NCI-H446 treated with DMSO at 0.1 percent for 48 hours (cell line): ENCODE data around the gene DDX21.
"Not testable (repeated sequence)": the region's sequence is repeated elsewhere in the genome, so short reads cannot be mapped to it uniquely, and the experiment has no call there.

Experiments
- DNase-seq: peaks from one replicate; lab custom pipeline; 2025; lab: John Stamatoyannopoulos, UW

DDX21 gene

GRCh38 chr10:68955832-68956532, at the start of gene DDX21:
TSS of gene DDX21 (plus strand) at chr10:68956170. CDS start at chr10:68956226, 56 bp downstream.
- peak; percentile 72 for DNase-seq

GRCh38 chr10:68924593-68924992, 31.4 kb upstream of the DDX21 start:
- no peak for DNase-seq

- DNase-seq = no peak
These were observed 30.5 kb upstream of the DDX21 start for GRCh38 chr10:68925489-68925888.

GRCh38 chr10:68929157-68929556, 26.8 kb upstream of the DDX21 start:
- not testable (repeated sequence) for DNase-seq

GRCh38 chr10:68929888-68930287, 26.1 kb upstream of the DDX21 start:
- not testable (repeated sequence) for DNase-seq

GRCh38 chr10:68932860-68933259, 23.1 kb upstream of the DDX21 start:
- DNase-seq = not testable (repeated sequence)

GRCh38 chr10:68934994-68935393, 21.0 kb upstream of the DDX21 start:
- no peak for DNase-seq

- DNase-seq = no peak
These were observed 17.9 kb upstream of the DDX21 start for GRCh38 chr10:68938117-68938516.

- no peak for DNase-seq
These were observed 17.1 kb upstream of the DDX21 start for GRCh38 chr10:68938884-68939283.

GRCh38 chr10:68940917-68941316, 15.1 kb upstream of the DDX21 start:
- not testable (repeated sequence) for DNase-seq

- no peak for DNase-seq
These were observed 5.4 kb upstream of the DDX21 start for GRCh38 chr10:68950598-68950997.

GRCh38 chr10:68954904-68955303, 1.1 kb upstream of the DDX21 start:
- no peak for DNase-seq

- no peak for DNase-seq
These were observed 577 bp upstream of the DDX21 start for GRCh38 chr10:68955355-68955831.

- no peak for DNase-seq
These were observed 1.3 kb downstream of the DDX21 start for GRCh38 chr10:68957284-68957615.

- DNase-seq = no peak
These were observed 1.7 kb downstream of the DDX21 start for GRCh38 chr10:68957654-68958053.

- DNase-seq = no peak
These were observed 3.9 kb downstream of the DDX21 start for GRCh38 chr10:68959695-68960527.

GRCh38 chr10:68963151-68963550, 7.2 kb downstream of the DDX21 start:
- DNase-seq = no peak

GRCh38 chr10:68973975-68974374, 18.0 kb downstream of the DDX21 start:
- no peak for DNase-seq

GRCh38 chr10:68975936-68976473, 20.0 kb downstream of the DDX21 start:
- not testable (repeated sequence) for DNase-seq

GRCh38 chr10:68979738-68980137, 23.8 kb downstream of the DDX21 start:
- not testable (repeated sequence) for DNase-seq

GRCh38 chr10:68981074-68981473, 25.1 kb downstream of the DDX21 start:
- no peak for DNase-seq

GRCh38 chr10:68982389-68982788, 26.4 kb downstream of the DDX21 start:
- DNase-seq = no peak

GRCh38 chr10:68987611-68988010, 31.6 kb downstream of the DDX21 start:
- DNase-seq = no peak
